Endothelial cell of umbilical vein (primary cell): Measurements from ENCODE around the gene NEU2. TPM values are rescaled to one million over a fixed set of nuclear protein-coding genes. Genes with fewer than 3 reads are reported as not detected.

Experiments used
- BruUV-seq: library from RNA; stranded (reverse); fragments of 400-500 nt; replicated peaks from 2 replicates; lab custom pipeline; 2021; lab: Mats Ljungman, UMichigan
- CTCF ChIA-PET: fragments of 300-600, 350-600 bp; sonication (Branson Sonifier 250); formaldehyde crosslinking; loops from one replicate; lab custom pipeline; 2021; ENCODE audit warnings: antibody characterized with exemption, inconsistent platforms; lab: Charles Lee
- POLR2A ChIA-PET: fragments of 300-600, 350-600 bp; sonication (Branson Sonifier 250); formaldehyde crosslinking; loops from one replicate; lab custom pipeline; 2021; ENCODE audit warnings: antibody characterized with exemption, inconsistent platforms; lab: Charles Lee
- DNase-seq: peaks from one replicate; pipeline ENCODE4 v3.0.0-alpha.2; 2011; ENCODE audit warnings: low read depth, low spot score
- FAIRE-seq: peaks from 2 replicates; lab custom pipeline; 2011; peaks lifted over from hg19 to GRCh38; lab: Jason Lieb, UNC
- H2AFZ ChIP-seq: 2 replicates; pipeline ENCODE4 v1.6.0; 2012; ENCODE audit warnings: low read depth, low read length, control low read depth, inconsistent platforms
- H3K27ac ChIP-seq: 2 replicates; pipeline ENCODE4 v1.5.1; 2011; ENCODE audit warnings: low read depth, mild to moderate bottlenecking, control low read depth, low read length, moderate library complexity; ENCODE audit not compliant: insufficient read depth
- H3K27me3 ChIP-seq, 2 experiments: 2 replicates each; pipeline versions ENCODE4 v1.6.0 to v1.6.1; 2011; ENCODE audit warnings: low read length in 2 of 2, mixed read lengths in 1 of 2; ENCODE audit not compliant: control insufficient read depth in 2 of 2, insufficient read depth in 2 of 2
- H3K36me3 ChIP-seq, 2 experiments: 2 replicates in 1 of 2; 3 replicates in 1 of 2; pipeline ENCODE4 v1.5.1; 2011; ENCODE audit warnings: low read length in 2 of 2, mild to moderate bottlenecking in 1 of 2, moderate library complexity in 1 of 2; ENCODE audit not compliant: control insufficient read depth in 2 of 2, insufficient read depth in 2 of 2; ENCODE audit errors: extremely low read depth in 1 of 2
- H3K4me1 ChIP-seq: 3 replicates; pipeline ENCODE4 v1.5.1; 2011; ENCODE audit warnings: mild to moderate bottlenecking, low read length; ENCODE audit not compliant: control insufficient read depth, insufficient read depth; ENCODE audit errors: extremely low read depth
- H3K4me2 ChIP-seq: 2 replicates; pipeline ENCODE4 v1.6.1; 2011; ENCODE audit warnings: low read length, control low read depth, mixed read lengths; ENCODE audit not compliant: insufficient read depth
- H3K4me3 ChIP-seq, 3 experiments: fragments of 200-600 bp in 1 of 3; sonication (generic), shearing (Covaris generic) in 1 of 3; replicated peaks in 1 of 3; 2 replicates each; pipeline ENCODE4 v1.5.1; 2011 to 2016; ENCODE audit warnings: control low read depth in 3 of 3, low read length in 3 of 3, mild to moderate bottlenecking in 2 of 3, inconsistent platforms in 1 of 3, low read depth in 1 of 3, moderate library complexity in 1 of 3; ENCODE audit not compliant: insufficient read depth in 1 of 3
- H3K79me2 ChIP-seq: 2 replicates; pipeline ENCODE4 v1.6.0; 2012; ENCODE audit warnings: low read length, inconsistent platforms; ENCODE audit not compliant: control insufficient read depth, insufficient read depth
- H3K9ac ChIP-seq: replicated peaks from 2 replicates; pipeline ENCODE3; 2011; ENCODE audit warnings: low read length, control low read depth; ENCODE audit not compliant: insufficient read depth; ENCODE audit errors: extremely low read depth
- H3K9me1 ChIP-seq: replicated peaks from 3 replicates; pipeline ENCODE4 v1.6.0; 2011; ENCODE audit warnings: mild to moderate bottlenecking, low read length; ENCODE audit not compliant: control insufficient read depth, insufficient read depth; ENCODE audit errors: extremely low read depth
- H3K9me3 ChIP-seq: replicated peaks from 2 replicates; pipeline ENCODE4 v1.5.1; 2012; ENCODE audit warnings: low read length, inconsistent platforms; ENCODE audit not compliant: control insufficient read depth, insufficient read depth
- H4K20me1 ChIP-seq: replicated peaks from 2 replicates; pipeline ENCODE3; 2011; ENCODE audit warnings: mild to moderate bottlenecking, low read length; ENCODE audit not compliant: control insufficient read depth, insufficient read depth; ENCODE audit errors: extremely low read depth
- CTCF ChIP-seq, 2 donors: IDR thresholded peaks; 1 replicate in 1 of 2; 2 replicates in 1 of 2; pipeline ENCODE4 v1.5.1; 2011; ENCODE audit warnings: low read length in 2 of 2, mild to moderate bottlenecking in 2 of 2, moderate library complexity in 2 of 2, control low read depth in 1 of 2, inconsistent platforms in 1 of 2, low read depth in 1 of 2; ENCODE audit not compliant: insufficient read depth in 1 of 2; ENCODE audit errors: extremely low read depth in 1 of 2
- EZH2 ChIP-seq: IDR thresholded peaks from 2 replicates; pipeline ENCODE4 v1.6.1; 2012; ENCODE audit warnings: borderline replicate concordance, low read depth, mild to moderate bottlenecking, moderate library complexity, low read length, inconsistent platforms; ENCODE audit not compliant: severe bottlenecking
- FOS ChIP-seq: IDR thresholded peaks from 2 replicates; pipeline ENCODE4 v1.6.1; 2011; ENCODE audit warnings: mild to moderate bottlenecking, low read length, moderate library complexity, borderline replicate concordance; ENCODE audit not compliant: insufficient read depth
- GATA2 ChIP-seq: IDR thresholded peaks from 2 replicates; pipeline ENCODE4 v1.7.0; 2011; ENCODE audit warnings: low read depth, mild to moderate bottlenecking, moderate library complexity, mixed read lengths, low read length; ENCODE audit not compliant: insufficient read length, insufficient read depth
- JUN ChIP-seq: IDR thresholded peaks from 2 replicates; pipeline ENCODE4 v1.6.1; 2011; ENCODE audit warnings: borderline replicate concordance, low read depth; ENCODE audit not compliant: insufficient read length, insufficient read depth
- MAX ChIP-seq: IDR thresholded peaks from 2 replicates; pipeline ENCODE4 v1.6.1; 2011; ENCODE audit not compliant: insufficient read depth, insufficient read length
- MYC ChIP-seq: IDR thresholded peaks from one replicate; pipeline ENCODE4 v1.6.1; 2011; ENCODE audit warnings: mild to moderate bottlenecking, low read depth, low read length
- POLR2A ChIP-seq: IDR thresholded peaks from 2 replicates; pipeline ENCODE4 v1.6.1; 2012; ENCODE audit warnings: low read depth, mild to moderate bottlenecking, control low read depth, low read length
- POLR2AphosphoS5 ChIP-seq: IDR thresholded peaks from 2 replicates; pipeline ENCODE4 v1.6.1; 2012; ENCODE audit warnings: low read depth, mild to moderate bottlenecking, control low read depth, low read length, moderate library complexity; ENCODE audit not compliant: insufficient read depth
- dilution Hi-C: fragments of 300-500 bp; cut with MboI; formaldehyde crosslinking; loops from one replicate; pipeline ENCODE4 v1.15.0; 2019; ENCODE audit warnings: low sequenced_read_pairs; ENCODE audit not compliant: extremely low pct_ligation_motif_present
- intact Hi-C: fragments of 100-400 bp; cut with micrococcal nuclease; formaldehyde crosslinking; loops from one replicate; pipeline ENCODE4 v1.10.0; 2022
- polyA plus RNA-seq, 4 experiments: library from polyadenylated mRNA; depleted of rRNA in 3 of 4; stranded (reverse) in 3 of 4; unstranded in 1 of 4; fragments of >200 nt; gene quantifications; 2 replicates each; pipeline versions ENCODE4 v1.2.1 to v1.2.3, GENCODE V29; 2011 to 2012; ENCODE audit warnings: missing spikeins in 1 of 4
- total RNA-seq: library from RNA; stranded (reverse); gene quantifications from 2 replicates; pipeline ENCODE4 v1.2.3, GENCODE V29; 2021

Gene NEU2
- total and polyA plus RNA-seq, 2 donors (not counting 3 experiments of a cell fraction or from before 2014, with no cell fraction given), result not detected

GRCh38 chr2:233044974-233045605 lies 12.6 kb downstream of the NEU2 start:
- Histone ChIP-seq H3K4me3 (no peak overlapping the region), H2AFZ (no peak overlapping the region), H3K9me3 (no peaks in the 10 kb centered on the region), H3K4me2 (no peak overlapping the region), H3K9ac (no peak overlapping the region), H3K79me2 (no peaks in the 10 kb centered on the region), H3K27ac (no peak overlapping the region), H3K27me3 (peaks cover 0 to 1% of the 10 kb centered on the region in 2 experiments), H3K4me1 (no peaks in the 10 kb centered on the region), H4K20me1 (no peaks in the 10 kb centered on the region), H3K36me3 (no peaks in the 10 kb centered on the region), H3K9me1 (no peaks in the 10 kb centered on the region)
- FAIRE-seq (no peak), DNase-seq (no peak)
- no peak for TF ChIP-seq JUN
- TF ChIP-seq EZH2, result no peak
- no peak for TF ChIP-seq GATA2
- no peak for TF ChIP-seq POLR2A
- TF ChIP-seq MYC, result no peak
- no peak for TF ChIP-seq POLR2AphosphoS5
- TF ChIP-seq CTCF (IDR thresholded peaks at IDR 0.05; ENCODE audit: extremely low read depth in 1 of 2, insufficient read depth in 1 of 2, low read depth in 1 of 2, low read length in 2 of 2), result no peak
- TF ChIP-seq MAX, result no peak
- TF ChIP-seq FOS, result no peak
- CTCF ChIA-PET, result interaction anchor here (1.7 to 3.8 kb wide), 2 partner anchors 9 to 16 kb away, joined by 7 to 17 read pairs; no protein-coding TSS in a partner anchor
- POLR2A ChIA-PET, result no interaction called here
- dilution Hi-C loops (no loop called here), intact Hi-C loops (no loop called here)
- BruUV-seq, result no TSS peak
